Esophagus (tissue), 2 donors: ENCODE measurements around the gene DHX30. TPM values are rescaled to one million over a fixed set of nuclear protein-coding genes. Genes with fewer than 3 reads are reported as not detected.
"Not testable (repeated sequence)": the region's sequence is repeated elsewhere in the genome, so short reads cannot be mapped to it uniquely, and the experiment has no call there.

Source experiments
- H3K27ac ChIP-seq, 2 donors: one replicate each; pipeline ENCODE4 v1.5.1; 2013; ENCODE audit warnings: low read depth in 2 of 2, mild to moderate bottlenecking in 2 of 2, inconsistent platforms in 1 of 2, low read length in 1 of 2, moderate library complexity in 1 of 2
- H3K27me3 ChIP-seq, 2 donors: one replicate each; pipeline ENCODE4 v1.6.1; 2013; ENCODE audit warnings: low read length in 2 of 2, control low read depth in 1 of 2, mild to moderate bottlenecking in 1 of 2; ENCODE audit not compliant: insufficient read depth in 2 of 2, control insufficient read depth in 1 of 2
- H3K36me3 ChIP-seq, 2 donors: one replicate each; pipeline ENCODE4 v1.6.1; 2013; ENCODE audit warnings: low read length in 1 of 2; ENCODE audit not compliant: control insufficient read depth in 2 of 2, insufficient read depth in 2 of 2
- H3K4me1 ChIP-seq, 2 donors: one replicate each; pipeline ENCODE4 v1.6.1; 2013; ENCODE audit warnings: low read length in 1 of 2; ENCODE audit not compliant: control insufficient read depth in 2 of 2, insufficient read depth in 2 of 2
- H3K4me3 ChIP-seq, 2 donors: one replicate each; pipeline ENCODE4 v1.5.1; 2013; ENCODE audit warnings: low read length in 2 of 2, mild to moderate bottlenecking in 2 of 2, low read depth in 1 of 2, moderate library complexity in 1 of 2
- H3K9me3 ChIP-seq, 2 donors: one replicate each; pipeline ENCODE4 v1.6.1; 2013; ENCODE audit warnings: mild to moderate bottlenecking in 2 of 2, low read depth in 1 of 2, low read length in 1 of 2, moderate library complexity in 1 of 2; ENCODE audit not compliant: control insufficient read depth in 2 of 2, insufficient read depth in 1 of 2
- WGBS, 2 donors: extraction: QIAGEN DNeasy Blood & Tissue Kit; methylation state at CpG; one replicate each; pipeline ENCODE4 v1.1.7; 2013; 5-methylcytosine and 5-hydroxymethylcytosine counted together
- polyA plus RNA-seq, 2 donors: library from polyadenylated mRNA; stranded (reverse); fragments of 200-250 nt; gene quantifications; one replicate each; pipeline ENCODE4 v1.2.3, GENCODE V29; 2013
- donor health status: healthy with polysubstance abuse.
- donor health status: Bipolar disorder and iron deficiency.

The DHX30 gene
- polyA plus RNA-seq, 2 donors, result 26.6 to 32.7 TPM

DNA sequence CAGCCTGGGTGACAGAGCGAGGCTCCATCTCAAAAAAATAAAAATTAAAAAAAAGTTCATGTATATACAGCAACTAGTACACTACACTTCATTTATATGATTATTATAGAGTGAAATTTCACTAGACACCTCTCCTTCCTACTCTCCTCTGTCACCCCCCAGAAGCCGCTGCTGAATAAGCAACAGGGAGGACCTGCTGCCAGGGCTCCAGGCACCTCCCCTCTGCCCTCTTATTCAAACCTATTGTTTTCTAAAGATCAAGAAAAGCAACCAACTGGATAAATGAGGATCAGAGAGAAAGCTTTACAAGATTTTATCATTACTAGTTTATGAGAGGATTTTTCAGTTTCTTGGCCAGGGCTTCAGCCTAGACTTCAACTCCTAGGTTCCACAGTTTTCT, 71.5 kb downstream of the DHX30 start:
- H3K27me3 ChIP-seq, result no peaks in the 10 kb centered on the region
- WGBS, 2 donors, result 92% methylated on average over 2 of the region's 2 CpGs
- no peak overlapping the region for H3K4me3 ChIP-seq
- H3K4me1 ChIP-seq, result peaks cover 0 to 4% of the 10 kb centered on the region in 2 donors
- peak overlapping the region in 1 of 2 donors; percentile 68 for H3K27ac ChIP-seq
- H3K9me3 ChIP-seq, result no peaks in the 10 kb centered on the region
- peaks cover 18 to 19% of the 10 kb centered on the region in 2 donors for H3K36me3 ChIP-seq

DNA sequence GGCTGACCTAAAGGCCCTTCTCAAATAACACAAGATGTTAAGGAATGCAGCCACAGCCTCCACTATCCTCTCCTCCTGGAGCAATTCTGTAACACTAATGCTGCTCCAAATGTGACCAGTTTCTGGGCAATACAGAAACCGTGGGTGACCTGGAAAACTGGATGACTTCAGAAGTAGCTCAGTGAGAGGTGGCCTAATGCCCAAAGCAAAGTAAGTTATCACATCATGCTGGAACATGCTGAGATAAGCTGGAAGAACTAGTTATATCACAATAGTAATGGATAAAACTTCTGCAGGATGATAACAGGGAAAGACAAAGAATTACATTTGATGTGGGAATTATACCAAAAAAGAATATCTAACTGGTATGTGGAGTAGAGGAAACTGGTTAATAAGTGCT, 72.0 kb downstream of the DHX30 start:
- Histone ChIP-seq H3K9me3 (no peaks in the 10 kb centered on the region), H3K4me3 (no peak overlapping the region), H3K27me3 (no peaks in the 10 kb centered on the region), H3K4me1 (peaks cover 0 to 4% of the 10 kb centered on the region in 2 donors), H3K27ac (no peak overlapping the region), H3K36me3 (peaks cover 14 to 16% of the 10 kb centered on the region in 2 donors)
- 32 to 44% methylated on average over 1 of the region's 1 CpG for WGBS, 2 donors

DNA sequence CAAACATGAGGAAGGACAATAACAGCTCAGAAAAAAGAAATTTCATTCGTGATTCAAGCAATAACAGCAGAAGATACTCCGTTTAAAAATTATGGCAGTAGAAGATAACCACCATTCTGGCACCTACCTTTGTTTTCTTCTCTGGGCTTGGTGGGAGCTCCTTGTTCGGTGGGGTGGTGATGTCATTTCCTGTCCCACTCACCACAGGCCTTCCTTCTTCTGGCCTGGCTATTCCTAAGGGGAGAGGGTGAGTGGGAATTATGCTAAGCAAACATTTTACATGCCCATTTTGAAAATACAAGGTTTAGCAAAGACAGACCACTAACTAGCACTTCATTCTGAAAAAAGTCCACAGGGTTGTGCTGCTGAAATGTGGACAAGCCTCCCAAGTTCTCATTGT, 74.4 kb downstream of the DHX30 start:
- Histone ChIP-seq H3K27ac (no peak overlapping the region), H3K36me3 (peaks cover 0 to 4% of the 10 kb centered on the region in 2 donors), H3K4me1 (peaks cover 0 to 4% of the 10 kb centered on the region in 2 donors), H3K9me3 (no peaks in the 10 kb centered on the region), H3K27me3 (no peaks in the 10 kb centered on the region), H3K4me3 (no peak overlapping the region)
- WGBS, 2 donors, result 55 to 59% methylated on average over 3 of the region's 3 CpGs

DNA sequence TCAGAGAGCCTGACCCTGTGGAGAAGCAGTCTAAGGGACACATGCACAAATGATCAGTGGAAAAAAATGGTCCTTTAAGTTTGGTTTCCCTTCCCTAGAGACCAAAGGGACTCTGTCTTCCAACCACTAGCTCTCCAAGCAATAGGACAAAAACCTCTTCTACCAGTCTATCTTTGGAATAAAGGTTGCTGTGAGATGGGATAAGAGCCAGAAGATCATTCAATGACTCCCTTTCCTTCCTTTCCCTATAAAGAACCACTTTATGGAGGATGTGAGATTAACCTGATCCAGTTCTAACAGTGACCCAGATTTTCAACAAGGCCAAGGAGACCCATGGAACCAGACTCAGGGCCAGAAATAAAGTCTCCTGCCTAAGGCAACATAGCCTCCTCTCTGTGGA, 74.8 kb downstream of the DHX30 start:
- no peak overlapping the region for H3K27ac ChIP-seq
- H3K4me1 ChIP-seq, result peaks cover 0 to 4% of the 10 kb centered on the region in 2 donors
- peaks cover 0 to 4% of the 10 kb centered on the region in 2 donors for H3K36me3 ChIP-seq
- no peak overlapping the region for H3K4me3 ChIP-seq
- no peaks in the 10 kb centered on the region for H3K27me3 ChIP-seq
- H3K9me3 ChIP-seq, result no peaks in the 10 kb centered on the region

DNA sequence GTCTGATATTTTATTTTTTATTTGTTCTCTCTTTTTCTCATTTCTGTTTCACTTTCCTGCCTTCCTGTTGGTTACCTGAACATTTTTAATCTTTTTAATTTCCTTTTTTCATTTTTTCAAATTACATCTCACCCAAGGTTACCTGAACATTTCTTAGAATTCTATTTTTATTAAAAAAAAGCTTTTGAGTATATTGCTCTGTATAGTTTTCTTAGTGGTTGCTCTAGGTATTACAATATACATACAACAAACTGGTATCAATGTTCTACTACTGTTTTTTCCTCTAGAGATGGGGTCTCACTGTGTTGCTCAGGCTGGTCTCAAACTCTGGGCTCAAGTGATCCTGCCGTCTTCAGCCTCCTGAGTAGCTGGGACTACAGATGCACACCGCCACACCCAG, 79.4 kb downstream of the DHX30 start:
- WGBS, 2 donors, result 92 to 94% methylated on average over 2 of the region's 2 CpGs
- Histone ChIP-seq H3K36me3 (no peaks in the 10 kb centered on the region), H3K4me3 (no peak overlapping the region)

DNA sequence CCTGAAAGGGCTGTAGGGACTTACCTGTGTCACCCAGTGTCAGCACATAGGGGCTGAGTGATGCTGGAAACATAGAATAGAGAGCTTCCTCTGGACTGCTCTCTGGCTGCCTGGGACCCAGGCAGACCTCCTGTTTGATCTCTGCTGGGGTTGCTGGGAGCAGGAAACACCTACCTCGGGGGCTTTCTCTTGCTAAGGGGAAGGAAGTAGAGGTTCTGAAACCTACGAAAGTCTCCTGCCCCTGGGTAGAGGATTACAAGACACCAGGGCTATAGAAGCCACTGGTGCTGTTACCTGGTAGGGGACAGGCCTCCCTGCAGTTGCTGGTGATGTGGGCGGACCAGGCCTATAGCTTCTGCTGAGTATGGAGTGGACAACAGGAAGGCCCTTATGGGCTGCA, 81.7 kb downstream of the DHX30 start:
- Histone ChIP-seq H3K27me3 (no peaks in the 10 kb centered on the region), H3K4me1 (no peaks in the 10 kb centered on the region), H3K27ac (no peak overlapping the region), H3K9me3 (no peaks in the 10 kb centered on the region), H3K4me3 (no peak overlapping the region), H3K36me3 (no peaks in the 10 kb centered on the region)
- WGBS, 2 donors, result 80 to 88% methylated on average over 3 of the region's 3 CpGs

More for the DNA sequence above, 79.4 kb downstream of the DHX30 start:
- Histone ChIP-seq H3K9me3 (no peaks in the 10 kb centered on the region), H3K4me1 (no peaks in the 10 kb centered on the region), H3K27ac (no peak overlapping the region), H3K27me3 (no peaks in the 10 kb centered on the region)

DNA sequence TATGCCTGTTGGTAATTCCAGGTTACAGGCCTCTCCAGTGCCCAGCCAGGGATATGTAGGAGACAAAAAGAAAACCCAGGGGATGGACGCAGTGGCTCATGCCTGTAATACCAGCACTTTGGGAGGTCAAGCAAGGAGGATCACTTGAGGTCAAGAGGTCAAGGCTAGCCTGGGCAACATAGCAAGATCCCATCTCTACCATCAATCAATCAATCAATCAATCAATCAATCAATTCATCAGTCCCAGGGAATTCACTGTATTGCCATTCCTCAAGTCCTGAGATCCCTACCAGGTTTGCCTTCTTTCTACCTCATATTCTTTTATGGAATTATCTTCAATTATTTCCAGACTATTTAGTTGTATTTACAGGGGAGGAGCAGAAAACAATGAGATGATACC, 82.2 kb downstream of the DHX30 start:
- no peak overlapping the region for H3K27ac ChIP-seq
- no peaks in the 10 kb centered on the region for H3K4me1 ChIP-seq
- no peaks in the 10 kb centered on the region for H3K27me3 ChIP-seq
- no peaks in the 10 kb centered on the region for H3K36me3 ChIP-seq
- no peaks in the 10 kb centered on the region for H3K9me3 ChIP-seq
- 98 to 100% methylated on average over 1 of the region's 1 CpG for WGBS, 2 donors
- H3K4me3 ChIP-seq, result no peak overlapping the region

DNA sequence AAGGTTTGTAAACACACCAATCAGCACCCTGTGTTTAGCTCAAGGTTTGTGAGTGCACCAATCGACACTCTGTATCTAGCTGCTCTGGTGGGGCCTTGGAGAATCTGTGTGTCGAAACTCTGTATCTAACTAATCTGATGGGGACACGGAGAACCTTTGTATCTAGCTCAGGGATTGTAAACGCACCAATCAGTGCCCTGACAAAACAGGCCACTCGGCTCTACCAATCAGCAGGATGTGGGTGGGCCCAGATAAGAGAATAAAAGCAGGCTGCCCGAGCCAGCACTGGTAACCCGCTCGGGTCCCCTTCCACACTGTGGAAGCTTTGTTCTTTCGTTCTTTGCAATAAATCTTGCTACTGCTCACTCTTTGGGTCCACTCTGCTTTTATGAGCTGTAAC, 85.1 kb downstream of the DHX30 start:
- not testable (repeated sequence) for H3K36me3 ChIP-seq, H3K27ac ChIP-seq, H3K27me3 ChIP-seq, H3K4me3 ChIP-seq, H3K9me3 ChIP-seq, H3K4me1 ChIP-seq
- WGBS, 2 donors, result 88 to 95% methylated on average over 9 of the region's 9 CpGs

DNA sequence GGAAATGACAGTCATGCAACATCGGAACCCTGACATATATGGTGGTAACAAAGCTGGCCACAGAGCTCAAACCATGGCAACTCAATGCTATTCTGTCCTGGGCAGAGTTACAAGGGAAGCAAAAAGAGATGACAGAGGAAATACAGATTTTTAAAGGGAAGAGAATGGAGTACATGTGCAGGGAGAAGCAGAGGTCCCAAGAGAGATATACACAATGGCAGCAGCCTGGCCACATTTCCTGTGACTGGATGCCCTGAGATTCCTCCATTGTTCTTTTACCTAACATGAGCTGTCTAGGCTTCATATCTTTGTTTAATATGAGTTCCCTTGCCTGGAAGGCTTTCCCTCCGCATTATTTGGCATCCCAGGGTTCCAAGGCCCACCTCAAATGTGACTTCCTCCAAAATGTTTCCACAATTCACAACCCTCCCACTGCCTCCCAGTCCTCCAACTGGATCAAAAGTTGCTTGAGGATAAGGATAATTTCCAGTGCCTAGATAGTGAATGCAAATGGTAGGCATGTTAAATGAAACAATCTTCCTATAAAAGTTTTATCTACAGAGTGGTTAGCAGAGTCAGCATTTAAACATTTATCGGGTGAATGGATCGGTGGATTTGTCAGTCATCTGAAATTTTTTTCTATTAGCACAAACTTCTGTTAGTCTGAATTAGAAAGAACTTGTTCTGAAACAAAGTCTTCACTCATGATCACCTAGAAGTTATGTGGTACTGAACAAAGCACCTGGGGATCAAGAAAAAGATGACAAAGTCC, 86.2 kb downstream of the DHX30 start:
- Histone ChIP-seq H3K27me3 (no peaks in the 10 kb centered on the region), H3K36me3 (peaks cover 0 to 2% of the 10 kb centered on the region in 2 donors), H3K27ac (no peak overlapping the region), H3K9me3 (no peaks in the 10 kb centered on the region), H3K4me3 (no peak overlapping the region), H3K4me1 (peaks cover 0 to 3% of the 10 kb centered on the region in 2 donors)
- WGBS, 2 donors, result 93 to 95% methylated on average over 4 of the region's 4 CpGs
